HFF-Myc (cell line): ENCODE data around the gene OSBPL1A.
"Not testable (repeated sequence)": the region's sequence is repeated elsewhere in the genome, so short reads cannot be mapped to it uniquely, and the experiment has no call there.

ENCODE experiments used
- DNase-seq: peaks from one replicate; pipeline ENCODE4 v3.0.0-alpha.2; 2011; ENCODE audit warnings: low read depth; ENCODE audit errors: extremely low read depth
- H3K4me3 ChIP-seq: replicated peaks from 2 replicates; pipeline ENCODE4 v1.5.1; 2011; ENCODE audit warnings: low read depth, mild to moderate bottlenecking, control low read depth, low read length
- TF ChIP-seq, protein P1 (sequence below): IDR thresholded peaks from 2 replicates; pipeline ENCODE4 v1.5.1; 2012; ENCODE audit warnings: mild to moderate bottlenecking, low read depth, low read length, control low read depth; ENCODE audit errors: missing control alignments

The OSBPL1A gene

DNA sequence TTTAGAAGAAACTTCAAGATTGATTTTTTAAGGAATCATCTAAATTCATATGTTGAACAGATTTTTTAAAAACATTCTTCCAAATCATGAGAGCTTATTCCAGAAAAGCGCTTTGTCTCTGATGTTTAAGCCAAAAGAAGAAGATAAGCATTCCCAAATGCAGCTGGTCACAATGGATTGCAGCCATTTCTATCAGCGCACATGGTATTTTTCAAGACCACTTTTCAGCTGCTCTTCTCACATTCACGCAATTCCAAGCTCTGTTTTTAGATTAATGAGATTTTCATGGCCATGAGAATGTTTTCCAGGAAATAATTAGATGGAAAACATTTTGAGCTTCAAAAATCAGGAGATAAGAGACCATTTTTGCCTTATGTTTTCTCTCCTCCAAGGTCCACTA is 8.7 kb downstream of the OSBPL1A start:
- no peak for DNase-seq
- no peak overlapping the region for H3K4me3 ChIP-seq
- TF ChIP-seq, protein P1, sequence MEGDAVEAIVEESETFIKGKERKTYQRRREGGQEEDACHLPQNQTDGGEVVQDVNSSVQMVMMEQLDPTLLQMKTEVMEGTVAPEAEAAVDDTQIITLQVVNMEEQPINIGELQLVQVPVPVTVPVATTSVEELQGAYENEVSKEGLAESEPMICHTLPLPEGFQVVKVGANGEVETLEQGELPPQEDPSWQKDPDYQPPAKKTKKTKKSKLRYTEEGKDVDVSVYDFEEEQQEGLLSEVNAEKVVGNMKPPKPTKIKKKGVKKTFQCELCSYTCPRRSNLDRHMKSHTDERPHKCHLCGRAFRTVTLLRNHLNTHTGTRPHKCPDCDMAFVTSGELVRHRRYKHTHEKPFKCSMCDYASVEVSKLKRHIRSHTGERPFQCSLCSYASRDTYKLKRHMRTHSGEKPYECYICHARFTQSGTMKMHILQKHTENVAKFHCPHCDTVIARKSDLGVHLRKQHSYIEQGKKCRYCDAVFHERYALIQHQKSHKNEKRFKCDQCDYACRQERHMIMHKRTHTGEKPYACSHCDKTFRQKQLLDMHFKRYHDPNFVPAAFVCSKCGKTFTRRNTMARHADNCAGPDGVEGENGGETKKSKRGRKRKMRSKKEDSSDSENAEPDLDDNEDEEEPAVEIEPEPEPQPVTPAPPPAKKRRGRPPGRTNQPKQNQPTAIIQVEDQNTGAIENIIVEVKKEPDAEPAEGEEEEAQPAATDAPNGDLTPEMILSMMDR, result no peak

DNA sequence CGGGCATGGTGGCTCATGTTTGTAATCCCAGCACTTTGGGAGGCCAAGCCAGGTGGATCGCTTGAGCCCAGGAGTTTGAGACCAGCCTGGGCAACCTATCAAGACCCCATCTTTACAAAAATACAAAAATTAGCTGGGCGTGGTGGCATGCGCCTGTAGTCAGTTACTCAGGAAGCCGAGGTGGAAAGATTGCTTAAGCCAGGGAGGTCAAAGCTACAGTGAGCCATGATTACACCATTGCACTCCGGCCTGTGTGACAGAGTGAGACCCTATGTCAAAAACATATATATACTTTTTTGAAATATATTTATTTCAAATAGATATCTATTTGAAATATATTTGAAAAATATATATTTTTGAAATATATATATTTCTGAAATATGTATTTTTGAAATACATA is 10.9 kb downstream of the OSBPL1A start:
- no peak for DNase-seq
- TF ChIP-seq, protein P1, result no peak

DNA sequence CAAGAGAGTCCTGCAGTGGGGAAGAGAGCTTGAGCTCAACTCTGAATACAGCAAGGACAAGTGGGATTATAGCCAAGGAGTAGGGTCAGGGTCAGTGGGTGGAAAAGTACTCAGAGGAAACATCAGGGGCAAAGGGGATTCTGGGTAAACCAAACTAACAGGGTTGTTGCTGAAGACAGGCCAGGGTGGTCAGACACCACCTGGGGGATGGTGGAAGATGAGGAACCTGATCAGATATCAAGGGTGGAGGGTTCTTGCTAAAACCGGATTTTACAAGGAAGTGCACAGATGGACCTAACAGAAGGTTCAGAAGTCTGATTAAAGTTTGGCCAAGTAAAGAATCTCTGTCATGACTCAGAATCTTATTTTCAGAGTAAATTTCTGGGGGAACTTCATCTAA is 16.5 kb downstream of the OSBPL1A start:
- H3K4me3 ChIP-seq, result no peak overlapping the region
- TF ChIP-seq, protein P1, result no peak
- DNase-seq, result no peak

More for the DNA sequence above, 10.9 kb downstream of the OSBPL1A start:
- H3K4me3 ChIP-seq, result no peak overlapping the region

DNA sequence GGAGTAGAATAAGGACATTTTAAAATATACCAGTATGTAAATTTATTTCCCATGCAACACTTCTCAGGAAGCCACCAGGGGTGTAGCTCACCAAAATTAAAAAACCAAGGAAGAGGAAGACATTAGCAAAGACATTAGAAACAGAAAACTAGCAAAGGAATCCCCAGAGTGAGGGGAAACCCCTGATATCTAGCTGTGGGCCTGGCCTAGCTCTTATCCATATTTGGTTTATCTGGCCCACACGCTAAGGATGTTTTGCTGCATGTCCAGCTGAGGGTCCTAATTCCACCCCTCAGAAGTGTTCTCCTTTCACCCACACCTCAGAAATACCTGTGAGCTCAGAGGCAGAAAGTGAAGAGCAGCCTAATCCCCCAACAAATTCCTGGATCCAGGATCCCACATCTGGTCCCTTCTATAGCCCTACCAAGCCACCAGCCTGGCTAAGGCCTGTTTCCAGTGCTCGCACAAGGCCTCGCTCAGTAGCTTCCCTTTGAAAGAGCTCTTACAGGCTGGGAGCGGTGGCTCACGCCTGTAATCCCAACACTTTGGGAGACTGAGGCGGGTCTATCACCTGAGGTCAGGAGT is 17.4 kb downstream of the OSBPL1A start:
- H3K4me3 ChIP-seq, result no peak overlapping the region
- DNase-seq, result no peak
- TF ChIP-seq, protein P1, result no peak

DNA sequence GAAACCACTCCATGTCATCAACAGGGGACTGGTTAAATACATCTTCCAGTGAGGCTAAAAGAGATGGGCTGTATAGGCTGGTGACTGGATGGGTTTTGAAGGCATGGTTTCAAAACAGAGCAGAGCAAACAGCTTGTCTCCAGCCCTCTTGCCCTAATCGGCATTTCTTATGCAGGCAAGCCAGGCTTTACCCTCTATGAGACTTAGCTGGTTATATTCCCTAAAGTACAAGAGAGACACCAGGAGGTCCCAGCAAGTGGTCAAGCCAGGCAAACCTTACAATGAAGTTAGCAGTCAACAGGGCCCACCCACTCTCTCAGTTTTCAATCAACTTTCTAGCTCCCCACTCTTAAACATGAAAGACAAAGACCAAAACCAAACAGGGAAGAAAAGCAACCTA is 19.0 kb downstream of the OSBPL1A start:
- DNase-seq, result no peak
- TF ChIP-seq, protein P1, result no peak
- no peak overlapping the region for H3K4me3 ChIP-seq

DNA sequence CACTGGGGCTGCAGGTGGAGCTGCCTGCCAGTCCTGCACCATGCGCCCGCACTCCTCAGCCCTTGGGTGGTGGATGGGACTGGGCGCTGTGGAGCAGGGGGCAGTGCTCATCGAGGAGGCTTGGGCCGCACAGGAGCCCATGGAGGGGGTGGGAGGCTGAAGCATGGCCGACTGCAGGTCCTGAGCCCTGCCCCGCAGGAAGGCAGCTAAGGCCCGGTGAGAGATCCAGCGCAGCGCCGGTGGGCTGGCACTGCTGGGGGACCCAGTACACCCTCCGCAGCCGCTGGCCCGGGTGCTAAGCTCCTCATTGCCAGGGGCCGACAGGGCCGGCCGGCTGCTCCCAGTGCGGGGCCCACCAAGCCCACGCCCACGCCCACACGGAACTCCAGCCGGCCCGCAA is 21.1 kb downstream of the OSBPL1A start:
- not testable (repeated sequence) for H3K4me3 ChIP-seq, DNase-seq

DNA sequence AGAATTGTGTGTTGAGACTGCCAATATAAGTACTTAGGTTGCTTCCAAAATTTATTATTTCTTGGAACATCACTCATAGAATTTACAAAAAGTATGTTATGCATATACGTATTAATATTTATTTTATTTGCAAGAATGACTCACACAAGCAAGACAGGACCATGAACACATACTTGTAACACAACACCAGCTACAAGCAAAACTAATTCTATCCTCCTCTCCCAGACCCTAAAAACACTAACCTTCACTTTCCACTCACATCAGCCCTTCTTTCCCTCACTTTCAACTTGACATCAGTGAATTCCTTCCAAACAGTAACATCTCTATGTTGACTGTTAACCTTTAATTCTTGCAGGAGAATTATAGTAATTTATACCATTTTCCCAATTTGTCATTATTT is 24.3 kb downstream of the OSBPL1A start:
- TF ChIP-seq, protein P1, result no peak
- no peak overlapping the region for H3K4me3 ChIP-seq
- no peak for DNase-seq
